CD4-positive, alpha-beta T cell treated with Interleukin-15 for 1 hour (primary cell): ENCODE results near the gene PRKCH.

Source experiments
- DNase-seq: peaks from one replicate; pipeline ENCODE4 v3.0.0-alpha.2; 2020

PRKCH gene

GRCh38 chr14:61477712-61478462, 156.5 kb downstream of the PRKCH start:
- peak; percentile 50 for DNase-seq

DNA sequence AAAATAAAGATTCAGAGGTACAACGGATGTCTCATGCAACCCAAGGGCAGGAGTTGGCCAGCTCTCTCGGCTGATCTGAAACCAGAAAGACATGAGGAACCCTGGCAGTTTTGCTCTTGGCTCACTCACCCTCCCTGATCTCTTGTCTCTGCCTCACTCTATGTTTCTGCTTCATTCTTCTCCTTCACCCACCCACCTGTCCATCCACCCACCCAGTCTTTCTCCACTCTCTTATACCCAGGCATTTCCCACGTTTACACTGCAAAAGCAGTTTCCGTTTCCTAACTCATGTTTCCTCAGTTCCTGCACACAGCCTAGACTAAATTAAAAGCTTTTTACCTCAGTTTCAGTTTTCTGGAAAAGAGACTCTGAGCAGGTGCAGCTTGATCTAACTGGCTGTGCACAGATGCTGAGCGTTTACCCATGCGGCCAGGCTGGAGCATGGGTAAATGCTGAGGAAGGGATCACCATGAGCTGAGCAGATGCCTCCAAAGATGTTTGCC, 157.6 kb downstream of the PRKCH start:
- no peak for DNase-seq

- no peak for DNase-seq
Measured at GRCh38 chr14:61479746-61480502, 158.5 kb downstream of the PRKCH start.

DNA sequence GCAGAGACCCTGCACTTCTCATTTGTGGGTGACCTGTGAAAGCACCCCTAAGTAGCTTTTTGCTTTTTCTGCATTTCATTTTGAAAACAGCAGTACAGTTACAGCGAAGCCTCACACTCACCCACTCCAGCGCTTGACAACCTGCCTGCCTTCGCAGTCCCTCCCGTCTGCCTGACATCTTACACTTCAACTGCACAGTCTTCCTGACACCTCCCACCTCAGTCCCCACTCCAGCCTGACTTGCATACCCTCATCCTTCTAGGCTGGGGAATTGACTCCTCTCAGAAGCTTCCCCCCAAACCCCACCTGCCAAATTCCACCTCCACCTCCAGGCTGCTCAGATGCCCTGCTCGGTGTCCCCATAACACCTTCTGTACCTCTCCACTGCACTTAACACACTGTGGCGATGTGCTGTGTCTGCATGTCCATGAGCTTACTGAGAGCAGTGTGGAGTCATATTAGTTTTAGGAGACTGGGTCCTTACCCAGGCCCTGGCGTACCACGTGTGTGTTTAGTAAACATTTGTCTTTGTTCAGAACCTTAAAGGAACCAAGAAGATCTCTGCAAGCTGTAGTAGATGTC, 159.4 kb downstream of the PRKCH start:
- no peak for DNase-seq

GRCh38 chr14:61481701-61482100, 160.3 kb downstream of the PRKCH start:
- DNase-seq, result no peak

GRCh38 chr14:61482348-61483206, 161.2 kb downstream of the PRKCH start:
- DNase-seq, result no peak

- no peak for DNase-seq
Measured at GRCh38 chr14:61483476-61483875, 162.1 kb downstream of the PRKCH start.

DNA sequence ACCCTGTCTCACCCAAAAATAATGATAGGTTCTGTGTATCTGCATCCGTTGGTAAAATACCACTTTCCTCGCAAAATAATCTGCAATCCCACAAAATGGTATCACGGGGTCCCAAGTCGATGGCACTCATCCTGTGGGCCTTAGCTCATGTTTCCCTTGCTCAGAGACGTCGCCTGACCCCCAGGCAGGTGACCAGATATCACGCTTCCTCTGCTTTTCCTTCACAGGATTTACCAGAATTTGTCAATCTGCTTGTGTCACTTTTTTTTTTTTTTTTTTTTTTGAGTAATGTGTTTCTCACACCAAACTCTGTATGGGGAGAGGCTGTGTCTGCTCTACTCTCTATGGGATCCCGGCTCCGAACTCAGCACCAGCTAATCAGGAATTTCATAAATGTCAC, 162.7 kb downstream of the PRKCH start:
- DNase-seq, result no peak

DNA sequence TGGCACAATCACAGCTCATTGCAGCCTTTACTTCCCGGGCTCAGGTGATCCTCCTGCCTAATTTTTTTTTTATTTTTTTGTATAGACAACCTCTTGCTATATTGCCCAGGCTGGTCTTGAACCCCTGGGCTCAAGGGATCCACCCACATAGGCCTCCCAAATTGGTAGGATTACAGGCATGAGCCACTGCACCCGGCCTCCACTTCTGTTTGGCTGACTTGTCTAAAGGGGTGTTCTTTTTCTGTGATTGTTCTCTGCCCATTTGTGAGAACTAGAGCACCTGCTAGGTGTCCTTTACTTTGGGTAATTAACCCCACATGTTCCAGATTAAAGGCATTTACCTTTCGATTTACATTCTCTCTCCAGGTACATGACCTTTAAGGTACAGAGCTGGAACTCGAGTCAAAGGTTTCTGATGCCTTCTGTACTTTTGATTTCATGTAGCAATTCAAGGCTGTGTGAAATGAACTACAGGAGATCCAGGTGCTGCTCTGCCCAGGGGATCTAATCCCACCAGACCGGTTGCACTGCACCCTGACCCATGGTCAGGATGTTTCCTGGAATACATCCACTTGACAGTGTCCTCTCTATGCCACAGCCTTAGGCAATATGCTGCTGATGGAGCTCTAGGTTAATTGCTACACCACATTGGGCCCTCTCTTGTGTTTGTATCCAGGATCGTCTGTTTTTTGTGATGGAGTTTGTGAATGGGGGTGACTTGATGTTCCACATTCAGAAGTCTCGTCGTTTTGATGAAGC, 163.6 kb downstream of the PRKCH start:
- DNase-seq, result no peak

- DNase-seq, result no peak
Measured at GRCh38 chr14:61485661-61486060, 164.3 kb downstream of the PRKCH start.

GRCh38 chr14:61486930-61487495, 165.6 kb downstream of the PRKCH start:
- DNase-seq, result no peak

DNA sequence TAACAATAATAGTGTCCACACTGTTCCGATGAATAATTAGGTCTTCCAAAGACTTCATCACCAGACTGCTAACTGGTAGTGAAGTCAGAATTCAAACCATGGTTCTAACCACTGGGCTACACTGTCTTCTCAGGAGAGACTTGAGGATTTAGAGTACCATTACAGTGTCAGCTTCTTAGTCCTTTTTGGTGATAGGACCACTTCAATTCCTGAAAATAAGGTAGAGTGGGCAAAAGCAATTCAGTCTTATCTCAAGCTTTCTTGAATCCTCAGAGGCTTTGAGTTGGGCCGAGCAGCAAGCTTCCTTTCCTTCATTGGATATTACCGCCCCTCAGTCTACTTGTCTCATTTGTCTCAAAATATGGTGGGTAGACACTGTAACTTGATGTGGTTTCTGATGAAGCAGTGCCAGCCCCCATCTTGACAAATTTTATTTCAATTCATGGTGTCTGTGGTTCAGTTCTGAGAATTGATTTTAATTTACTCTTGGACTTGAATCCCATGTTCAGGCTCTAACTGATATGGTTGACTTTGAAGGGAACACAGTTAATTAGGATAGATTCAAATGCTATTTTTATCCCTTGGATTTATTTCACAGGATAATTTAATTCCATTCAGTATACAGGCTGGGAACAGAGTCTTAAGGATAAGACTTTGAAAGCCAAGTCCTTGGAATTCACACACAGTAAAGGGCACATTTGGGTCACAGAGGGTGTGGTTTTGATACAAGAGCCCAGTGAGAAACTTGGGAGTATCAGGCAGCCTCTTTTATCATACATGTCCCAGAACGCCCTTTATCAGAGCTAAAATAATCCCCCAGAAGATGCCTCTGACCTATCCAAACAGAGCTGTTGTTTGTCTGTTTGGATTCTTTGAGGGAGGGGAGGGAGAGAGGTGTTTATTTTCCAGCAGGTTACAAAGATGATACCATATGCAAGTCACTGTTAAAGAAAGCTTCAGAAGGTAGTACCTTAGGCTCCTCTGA, 167.3 kb downstream of the PRKCH start:
- DNase-seq, result no peak

DNA sequence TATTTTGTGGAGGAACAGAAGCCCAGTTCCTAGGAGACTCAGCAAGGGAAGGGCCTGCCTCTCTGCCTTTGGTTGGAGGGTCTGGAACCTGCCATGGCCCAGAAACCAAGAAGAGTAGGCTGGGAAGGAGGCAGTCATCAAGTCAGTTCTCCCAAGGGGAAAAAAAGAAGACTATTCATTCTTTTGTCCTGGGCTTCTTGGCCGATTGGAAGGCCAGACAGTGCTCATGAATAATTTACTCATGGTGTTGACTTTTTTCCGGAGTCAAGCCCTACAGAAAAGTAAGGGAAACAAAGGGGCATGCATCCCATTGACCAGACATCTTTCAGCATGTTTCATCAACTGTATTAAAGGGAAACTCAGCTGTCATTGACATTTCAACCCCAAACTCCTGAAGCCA, 168.1 kb downstream of the PRKCH start:
- no peak for DNase-seq

GRCh38 chr14:61489932-61490331, 168.6 kb downstream of the PRKCH start:
- DNase-seq, result peak; percentile 71

DNA sequence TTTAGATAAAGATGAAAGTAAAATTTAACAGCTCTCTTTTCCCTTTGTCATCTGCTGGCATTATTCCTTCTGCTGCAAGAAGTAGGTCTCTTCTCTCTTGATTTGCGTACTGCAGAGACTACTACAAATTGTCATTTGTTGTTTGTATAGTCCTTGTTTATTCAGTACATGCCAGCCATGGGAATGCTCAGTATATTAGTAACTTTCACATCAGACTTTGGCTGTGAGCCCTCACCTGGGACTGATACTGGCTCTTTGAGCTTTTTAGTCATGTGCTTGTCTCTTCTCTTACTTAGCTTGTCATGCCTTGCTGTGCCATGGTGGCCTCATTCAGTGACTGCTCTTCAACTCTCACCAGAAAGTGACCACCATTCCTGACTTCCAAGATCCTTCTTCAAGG, 169.8 kb downstream of the PRKCH start:
- no peak for DNase-seq

DNA sequence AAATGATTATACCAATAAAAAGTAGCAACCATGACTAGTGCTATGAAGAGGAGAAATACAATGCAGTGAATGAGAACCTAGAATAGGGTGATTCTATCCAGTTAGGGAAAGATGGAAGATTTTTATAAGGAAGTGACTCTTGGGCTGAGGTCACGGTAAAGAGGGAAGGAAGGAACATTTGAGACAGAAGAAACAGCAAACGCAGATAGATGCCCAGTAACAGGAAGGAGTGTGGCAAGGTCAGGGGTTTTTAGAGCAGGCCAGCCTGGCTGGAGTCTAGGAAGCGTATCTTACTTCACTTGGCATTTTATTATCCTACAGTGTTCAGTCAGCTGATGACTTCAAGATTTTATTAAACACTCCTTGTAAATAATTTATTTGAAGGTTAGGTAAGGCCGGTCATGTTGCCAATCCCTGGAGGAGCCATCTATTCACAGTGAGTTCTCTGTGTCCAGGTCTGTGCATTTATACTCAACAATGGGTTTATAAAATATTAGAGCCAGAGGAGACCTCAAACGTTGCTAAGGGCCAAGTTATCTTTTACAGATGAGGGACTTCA, 170.6 kb downstream of the PRKCH start:
- peak; percentile 37 for DNase-seq

DNA sequence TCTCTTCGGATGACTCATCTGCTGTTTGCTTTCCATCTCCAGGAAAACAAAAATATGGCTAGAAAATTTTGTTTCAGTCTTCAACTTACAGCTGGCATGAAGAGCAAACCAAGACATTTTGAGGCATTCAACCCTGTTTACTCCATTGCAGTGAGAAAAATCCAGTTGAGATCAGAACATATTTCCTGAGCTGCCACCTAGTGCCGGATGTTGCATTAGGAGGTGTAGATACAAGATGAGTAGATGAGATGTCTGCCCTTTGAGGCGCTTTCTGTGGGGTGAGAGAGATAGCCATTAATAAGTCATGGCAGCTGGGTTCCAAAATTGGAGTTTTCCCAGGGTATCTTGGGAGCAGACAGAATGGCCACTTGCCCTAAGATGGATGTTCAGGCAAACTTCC, 171.1 kb downstream of the PRKCH start:
- no peak for DNase-seq

GRCh38 chr14:61493239-61493638, 171.9 kb downstream of the PRKCH start:
- DNase-seq, result no peak

DNA sequence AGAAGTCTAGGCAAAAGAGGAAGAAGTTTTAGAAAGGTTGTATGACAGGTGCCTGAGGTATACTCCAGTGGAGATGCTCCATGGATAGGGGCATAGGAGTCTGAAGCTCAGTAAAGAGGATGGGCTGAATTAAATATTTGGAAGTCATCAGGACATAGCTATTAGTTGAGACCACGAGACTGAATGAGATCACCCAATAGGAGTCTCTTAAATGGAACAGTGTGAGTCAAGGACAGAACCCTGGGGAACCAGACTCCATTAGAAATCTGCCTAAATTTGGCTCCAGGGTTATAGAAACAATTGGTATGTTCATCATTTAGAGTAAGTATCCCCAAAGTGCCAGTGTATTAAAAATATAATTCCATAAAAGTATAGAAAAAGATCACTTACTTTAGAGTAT, 172.6 kb downstream of the PRKCH start:
- DNase-seq, result no peak

GRCh38 chr14:61495809-61496208, 174.4 kb downstream of the PRKCH start:
- DNase-seq, result no peak
